IgD-negative memory B cell (primary cell): ENCODE measurements around the gene SEC14L2. TPM values are rescaled to one million over a fixed set of nuclear protein-coding genes. Genes with fewer than 3 reads are reported as not detected.

Experiments used
- H3K27ac Mint-ChIP-seq, 3 donors: one replicate each; pipeline ENCODE4 v1.8.0; 2020 to 2022; ENCODE audit warnings: mild to moderate bottlenecking in 3 of 3, mixed read lengths in 3 of 3, moderate library complexity in 1 of 3
- H3K27me3 Mint-ChIP-seq: one replicate; pipeline ENCODE4 v1.8.0; 2021; ENCODE audit warnings: mixed read lengths
- H3K36me3 Mint-ChIP-seq: one replicate; pipeline ENCODE4 v1.8.0; 2020; ENCODE audit warnings: mild to moderate bottlenecking, mixed read lengths
- H3K4me1 Mint-ChIP-seq, 3 donors: one replicate each; pipeline ENCODE4 v1.8.0; 2020 to 2022; ENCODE audit warnings: mixed read lengths in 3 of 3, mild to moderate bottlenecking in 1 of 3
- H3K4me3 Mint-ChIP-seq, 4 donors: one replicate each; pipeline ENCODE4 v1.8.0; 2020 to 2022; ENCODE audit warnings: mild to moderate bottlenecking in 4 of 4, mixed read lengths in 4 of 4, moderate library complexity in 3 of 4
- H3K9me3 Mint-ChIP-seq, 3 donors: one replicate each; pipeline ENCODE4 v1.8.0; 2020 to 2021; ENCODE audit warnings: mixed read lengths in 3 of 3, mild to moderate bottlenecking in 1 of 3
- polyA plus RNA-seq: library from polyadenylated mRNA; unstranded; fragments of 300-500 nt; fragmentation: Illumina TruSeq; gene quantifications from one replicate; pipeline ENCODE4 v1.2.3, GENCODE V29; 2021

The SEC14L2 gene
- polyA plus RNA-seq, 1 donor from 2014 or later: 1.1 TPM

GRCh38 chr22:30423959-30424533, 27.2 kb downstream of the SEC14L2 start:
- peaks cover 21 to 31% (median 28%) of the 10 kb centered on the region in 3 donors for H3K4me1 Mint-ChIP-seq
- no peaks in the 10 kb centered on the region for H3K9me3 Mint-ChIP-seq
- peak overlapping the region; percentile 91 to 99 (median 96) for H3K4me3 Mint-ChIP-seq
- no peaks in the 10 kb centered on the region for H3K36me3 Mint-ChIP-seq
- H3K27me3 Mint-ChIP-seq: no peaks in the 10 kb centered on the region
- peak overlapping the region; percentile 81 to 98 (median 95) for H3K27ac Mint-ChIP-seq

DNA sequence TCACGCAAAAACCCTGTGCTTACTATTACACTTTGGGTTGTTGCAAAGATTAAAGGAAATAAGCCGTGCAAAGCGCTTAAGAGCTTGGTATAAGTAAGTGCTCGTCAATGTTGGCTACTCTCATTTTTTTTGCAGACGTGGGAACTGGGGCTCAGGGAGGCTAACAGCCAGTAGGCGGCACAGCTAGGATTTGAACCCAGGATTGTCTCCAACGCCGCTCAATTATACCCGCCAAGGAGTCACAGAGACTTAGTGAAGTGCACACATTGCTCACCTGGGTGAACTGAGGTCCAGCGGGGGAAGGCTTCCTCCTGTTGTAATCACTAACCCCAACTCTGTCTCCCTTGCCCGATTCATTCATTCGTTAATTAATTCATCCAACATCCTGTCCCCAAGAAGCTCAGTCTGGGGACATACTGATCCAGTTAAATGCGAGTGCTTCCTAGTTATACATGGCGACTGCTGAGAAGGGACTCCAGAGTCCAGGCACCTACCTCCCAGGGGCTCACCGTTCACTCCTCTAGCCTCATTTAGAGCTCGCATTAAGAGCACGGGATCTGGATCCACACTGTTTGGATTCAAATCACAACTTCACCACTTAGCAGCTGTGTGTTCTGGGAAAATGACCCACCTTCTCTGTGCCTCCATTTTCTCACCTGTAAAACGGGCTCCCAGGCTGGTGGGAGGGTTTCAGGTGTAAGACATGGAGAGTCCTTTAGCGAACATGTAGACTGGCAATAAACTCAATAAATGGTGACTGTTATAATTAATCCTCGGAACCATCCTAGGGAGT, 27.9 kb downstream of the SEC14L2 start:
- H3K4me1 Mint-ChIP-seq: peaks cover 21 to 31% (median 28%) of the 10 kb centered on the region in 3 donors
- peak overlapping the region; percentile 81 to 99 (median 98) for H3K27ac Mint-ChIP-seq
- peak overlapping the region; percentile 91 to 99 (median 96) for H3K4me3 Mint-ChIP-seq
- H3K27me3 Mint-ChIP-seq: no peaks in the 10 kb centered on the region
- H3K36me3 Mint-ChIP-seq: no peaks in the 10 kb centered on the region
- H3K9me3 Mint-ChIP-seq: no peaks in the 10 kb centered on the region

DNA sequence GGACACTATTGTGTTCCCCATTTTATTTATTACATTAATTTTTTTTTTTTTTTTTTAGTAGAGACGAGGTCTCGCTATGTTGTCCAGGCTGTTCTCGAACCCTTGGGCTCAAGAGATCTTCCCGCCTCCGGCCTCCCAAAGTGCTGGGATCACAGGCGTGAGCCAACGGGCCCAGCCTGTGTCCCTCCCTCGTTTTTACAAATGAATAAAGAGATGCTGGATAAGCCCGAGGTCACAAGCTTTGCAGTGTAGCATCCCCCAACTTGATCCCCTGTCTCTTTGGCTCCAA, 28.5 kb downstream of the SEC14L2 start:
- no peaks in the 10 kb centered on the region for H3K9me3 Mint-ChIP-seq
- H3K27ac Mint-ChIP-seq: peak overlapping the region; percentile 81 to 99 (median 95)
- no peaks in the 10 kb centered on the region for H3K36me3 Mint-ChIP-seq
- peak overlapping the region; percentile 91 to 96 (median 96) for H3K4me3 Mint-ChIP-seq
- H3K27me3 Mint-ChIP-seq: no peaks in the 10 kb centered on the region
- H3K4me1 Mint-ChIP-seq: peaks cover 21 to 31% (median 28%) of the 10 kb centered on the region in 3 donors

GRCh38 chr22:30425616-30426387, 29.0 kb downstream of the SEC14L2 start, which contains the start of gene MTFP1:
MTFP1 (plus strand) TSS chr22:30425768; CDS start chr22:30425880, 112 bp downstream.
- H3K4me3 Mint-ChIP-seq: peak within 1 kb of the TSS; percentile 91 to 99 (median 96)
- peaks cover 21 to 31% (median 28%) of the 10 kb centered on the region in 3 donors for H3K4me1 Mint-ChIP-seq
- H3K9me3 Mint-ChIP-seq: no peaks in the 10 kb centered on the region
- H3K27me3 Mint-ChIP-seq: no peaks in the 10 kb centered on the region
- peak within 1 kb of the TSS; percentile 81 to 99 (median 98) for H3K27ac Mint-ChIP-seq
- H3K36me3 Mint-ChIP-seq: no peaks in the 10 kb centered on the region

- no peaks in the 10 kb centered on the region for H3K9me3 Mint-ChIP-seq
- H3K4me3 Mint-ChIP-seq: peak overlapping the region; percentile 91 to 96 (median 96)
- H3K36me3 Mint-ChIP-seq: no peaks in the 10 kb centered on the region
- peak overlapping the region; percentile 81 to 99 (median 95) for H3K27ac Mint-ChIP-seq
- no peaks in the 10 kb centered on the region for H3K27me3 Mint-ChIP-seq
- H3K4me1 Mint-ChIP-seq: peaks cover 21 to 30% (median 28%) of the 10 kb centered on the region in 3 donors
These were observed 29.9 kb downstream of the SEC14L2 start for GRCh38 chr22:30426388-30427353.

GRCh38 chr22:30427871-30428270, 31.1 kb downstream of the SEC14L2 start:
- Mint-ChIP-seq H3K27ac (peak overlapping the region in 2 of 3 donors; percentile 59 to 81), H3K4me3 (peak overlapping the region in 1 of 4 donors; percentile 91), H3K36me3 (no peaks in the 10 kb centered on the region), H3K9me3 (no peaks in the 10 kb centered on the region), H3K4me1 (peaks cover 17 to 19% (median 18%) of the 10 kb centered on the region in 3 donors), H3K27me3 (no peaks in the 10 kb centered on the region)

- peaks cover 2% of the 10 kb centered on the region for H3K36me3 Mint-ChIP-seq
- no peak overlapping the region for H3K27ac Mint-ChIP-seq
- H3K4me3 Mint-ChIP-seq: peak overlapping the region in 1 of 4 donors; percentile 1
- peaks cover 11 to 13% (median 11%) of the 10 kb centered on the region in 3 donors for H3K4me1 Mint-ChIP-seq
- peaks cover 0 to 3% (median 0%) of the 10 kb centered on the region in 3 donors for H3K9me3 Mint-ChIP-seq
- H3K27me3 Mint-ChIP-seq: no peaks in the 10 kb centered on the region
These were observed 33.1 kb downstream of the SEC14L2 start for GRCh38 chr22:30429887-30430286.

DNA sequence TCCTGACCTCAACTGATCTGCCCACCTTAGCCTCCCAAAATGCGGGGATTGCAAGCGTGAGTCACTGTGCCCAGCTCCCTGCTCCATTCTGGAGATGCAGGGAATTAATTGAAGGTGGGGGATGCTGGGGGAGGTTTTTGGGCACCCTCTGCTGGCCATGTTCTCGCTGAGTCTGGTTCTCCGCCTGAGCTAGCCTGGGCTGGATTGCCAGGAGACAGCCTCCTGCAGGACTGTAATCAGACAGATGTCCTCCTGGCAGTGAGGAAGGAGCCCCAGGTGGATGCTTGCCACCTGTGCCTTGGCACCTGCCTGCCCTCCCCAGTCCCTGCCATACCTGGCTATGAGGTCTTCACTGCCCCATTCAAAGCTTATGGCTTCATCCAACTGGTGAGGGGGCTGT, 34.1 kb downstream of the SEC14L2 start:
- H3K9me3 Mint-ChIP-seq: peaks cover 0 to 13% (median 3%) of the 10 kb centered on the region in 3 donors
- peak overlapping the region in 1 of 4 donors; percentile 33 for H3K4me3 Mint-ChIP-seq
- H3K27me3 Mint-ChIP-seq: peaks cover 2% of the 10 kb centered on the region
- H3K27ac Mint-ChIP-seq: peak overlapping the region in 2 of 3 donors; percentile 36 to 37
- peaks cover 4% of the 10 kb centered on the region for H3K36me3 Mint-ChIP-seq
- H3K4me1 Mint-ChIP-seq: peaks cover 13 to 18% (median 14%) of the 10 kb centered on the region in 3 donors

DNA sequence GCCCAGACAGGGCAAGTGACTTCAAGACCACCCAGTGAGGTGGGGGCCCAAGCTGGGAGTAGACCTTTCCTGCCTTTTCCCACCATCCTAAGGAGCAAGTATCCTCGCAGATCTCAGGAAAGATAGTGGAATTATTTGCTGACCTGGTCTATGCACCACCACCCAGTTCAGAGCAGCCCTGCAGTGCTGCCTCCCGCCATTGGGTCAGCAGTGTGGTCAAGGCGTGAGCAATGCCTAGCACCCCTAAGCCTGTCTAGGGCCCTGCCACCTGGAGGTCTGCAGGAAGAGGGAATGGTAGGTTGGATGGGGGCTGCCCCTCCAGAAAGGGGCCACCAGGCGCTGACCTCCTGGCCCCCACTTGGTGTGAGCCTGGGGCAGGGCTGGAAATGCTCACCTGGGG, 35.3 kb downstream of the SEC14L2 start:
- H3K36me3 Mint-ChIP-seq: peaks cover 4% of the 10 kb centered on the region
- peaks cover 2% of the 10 kb centered on the region for H3K27me3 Mint-ChIP-seq
- H3K4me1 Mint-ChIP-seq: peaks cover 8 to 12% (median 11%) of the 10 kb centered on the region in 3 donors
- no peak overlapping the region for H3K4me3 Mint-ChIP-seq
- peaks cover 0 to 17% (median 7%) of the 10 kb centered on the region in 3 donors for H3K9me3 Mint-ChIP-seq
- H3K27ac Mint-ChIP-seq: no peak overlapping the region

DNA sequence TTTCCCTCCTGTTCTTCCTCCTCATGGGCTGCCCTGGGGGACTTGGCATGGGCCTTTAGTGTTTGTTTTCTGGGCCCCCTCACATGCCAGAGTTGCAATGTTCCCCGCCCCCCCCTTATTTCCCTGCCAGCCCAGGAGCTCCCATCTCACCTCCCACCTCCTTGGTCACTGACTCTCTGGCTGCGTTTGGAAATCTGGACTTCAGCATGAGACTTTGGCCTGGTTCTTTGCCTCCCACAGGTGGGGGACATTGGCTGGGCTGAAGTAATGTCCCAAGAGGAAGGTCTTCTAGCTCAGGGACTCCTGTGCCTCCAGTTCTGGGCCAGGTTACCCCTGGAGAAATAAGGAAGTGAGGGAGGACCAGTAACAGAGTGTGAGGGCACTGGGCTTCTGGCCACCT, 35.7 kb downstream of the SEC14L2 start:
- H3K27me3 Mint-ChIP-seq: peaks cover 2% of the 10 kb centered on the region
- no peak overlapping the region for H3K27ac Mint-ChIP-seq
- H3K36me3 Mint-ChIP-seq: peaks cover 4% of the 10 kb centered on the region
- H3K9me3 Mint-ChIP-seq: peaks cover 0 to 17% (median 8%) of the 10 kb centered on the region in 3 donors
- peak overlapping the region in 1 of 4 donors; percentile 63 for H3K4me3 Mint-ChIP-seq
- peaks cover 8 to 13% (median 10%) of the 10 kb centered on the region in 3 donors for H3K4me1 Mint-ChIP-seq

- Mint-ChIP-seq H3K9me3 (peaks cover 0 to 17% (median 8%) of the 10 kb centered on the region in 3 donors), H3K27ac (peak overlapping the region in 1 of 3 donors; percentile 69), H3K27me3 (peaks cover 8% of the 10 kb centered on the region), H3K4me3 (peak overlapping the region in 1 of 4 donors; percentile 63), H3K4me1 (peaks cover 8 to 13% (median 10%) of the 10 kb centered on the region in 3 donors), H3K36me3 (peaks cover 5% of the 10 kb centered on the region)
These were observed 36.4 kb downstream of the SEC14L2 start for GRCh38 chr22:30433227-30433626.

DNA sequence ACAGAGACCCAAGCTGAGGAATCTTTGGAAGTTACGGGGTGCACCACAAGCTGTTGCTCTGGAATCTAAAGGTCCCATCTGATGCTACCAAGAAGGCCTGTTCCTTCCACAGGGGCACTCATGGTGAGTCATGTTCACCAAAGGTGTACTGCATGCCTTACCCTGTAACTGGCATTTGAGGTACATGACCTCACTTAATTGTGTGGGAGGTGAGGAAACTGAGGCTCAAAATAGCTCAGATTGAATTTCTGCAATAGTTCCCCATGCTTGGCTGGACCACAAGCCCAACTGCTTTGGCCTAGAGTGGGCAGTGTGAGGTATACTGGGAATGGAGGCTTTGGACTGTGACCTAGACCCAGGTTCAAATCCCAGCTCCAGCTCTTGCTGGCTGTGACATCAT, 37.0 kb downstream of the SEC14L2 start:
- Mint-ChIP-seq H3K27me3 (peaks cover 14% of the 10 kb centered on the region), H3K36me3 (peaks cover 7% of the 10 kb centered on the region), H3K4me1 (peaks cover 8 to 13% (median 10%) of the 10 kb centered on the region in 3 donors), H3K9me3 (peaks cover 0 to 17% (median 8%) of the 10 kb centered on the region in 3 donors), H3K4me3 (no peak overlapping the region), H3K27ac (peak overlapping the region in 2 of 3 donors; percentile 26 to 69)

- H3K4me1 Mint-ChIP-seq: peaks cover 8 to 13% (median 10%) of the 10 kb centered on the region in 3 donors
- H3K36me3 Mint-ChIP-seq: peaks cover 7% of the 10 kb centered on the region
- H3K27ac Mint-ChIP-seq: peak overlapping the region; percentile 26 to 99 (median 98)
- H3K9me3 Mint-ChIP-seq: peaks cover 0 to 17% (median 8%) of the 10 kb centered on the region in 3 donors
- H3K4me3 Mint-ChIP-seq: peak overlapping the region in 1 of 4 donors; percentile 94
- H3K27me3 Mint-ChIP-seq: peaks cover 16% of the 10 kb centered on the region
These were observed 38.0 kb downstream of the SEC14L2 start for GRCh38 chr22:30434843-30435242.
